GM21360 (cell line): ENCODE data around the gene NACC2.
"Not testable (repeated sequence)": the region's sequence is repeated elsewhere in the genome, so short reads cannot be mapped to it uniquely, and the experiment has no call there.

ENCODE experiments used
- ATAC-seq: cut with Tn5 transposase; IDR thresholded peaks from one replicate; pipeline ENCODE4 v1.9.1; 2021; ENCODE audit warnings: mild to moderate bottlenecking, moderate library complexity; ENCODE audit not compliant: unreplicated experiment

The NACC2 gene

GRCh38 chr9:136111190-136111589 is 16.1 kb upstream of the NACC2 start:
- no peak for ATAC-seq

- ATAC-seq, result no peak
Observed at GRCh38 chr9:136110082-136111061, 15.3 kb upstream of the NACC2 start.

- ATAC-seq, result peak; percentile 71
Observed at GRCh38 chr9:136109351-136110081, 14.4 kb upstream of the NACC2 start.

- no peak for ATAC-seq
Observed at GRCh38 chr9:136108648-136109266, 13.7 kb upstream of the NACC2 start.

GRCh38 chr9:136107953-136108647 is 13.0 kb upstream of the NACC2 start:
- ATAC-seq, result no peak

- ATAC-seq, result no peak
Observed at GRCh38 chr9:136107155-136107952, 12.3 kb upstream of the NACC2 start.

GRCh38 chr9:136105398-136106135 is 10.5 kb upstream of the NACC2 start:
- ATAC-seq, result no peak

- no peak for ATAC-seq
Observed at GRCh38 chr9:136104916-136105315, 9.8 kb upstream of the NACC2 start.

- no peak for ATAC-seq
Observed at GRCh38 chr9:136104488-136104800, 9.4 kb upstream of the NACC2 start.

- no peak for ATAC-seq
Observed at GRCh38 chr9:136103651-136104487, 8.8 kb upstream of the NACC2 start.

- ATAC-seq, result not testable (repeated sequence)
Observed at GRCh38 chr9:136101615-136102074, 6.6 kb upstream of the NACC2 start.

GRCh38 chr9:136100700-136101614 is 5.9 kb upstream of the NACC2 start:
- ATAC-seq, result no peak

- no peak for ATAC-seq
Observed at GRCh38 chr9:136099542-136099941, 4.5 kb upstream of the NACC2 start.

GRCh38 chr9:136098844-136099243 is 3.8 kb upstream of the NACC2 start:
- no peak for ATAC-seq

- no peak for ATAC-seq
Observed at GRCh38 chr9:136098210-136098609, 3.1 kb upstream of the NACC2 start.

- ATAC-seq, result no peak
Observed at GRCh38 chr9:136096505-136097001, 1.5 kb upstream of the NACC2 start.
